ENCODE measurements around the gene SLC25A21. TPM values are rescaled to one million over a fixed set of nuclear protein-coding genes. Genes with fewer than 3 reads are reported as not detected.

Gene SLC25A21
- total and polyA plus RNA-seq, 7 experiments from 2014 or later: not detected

DNA sequence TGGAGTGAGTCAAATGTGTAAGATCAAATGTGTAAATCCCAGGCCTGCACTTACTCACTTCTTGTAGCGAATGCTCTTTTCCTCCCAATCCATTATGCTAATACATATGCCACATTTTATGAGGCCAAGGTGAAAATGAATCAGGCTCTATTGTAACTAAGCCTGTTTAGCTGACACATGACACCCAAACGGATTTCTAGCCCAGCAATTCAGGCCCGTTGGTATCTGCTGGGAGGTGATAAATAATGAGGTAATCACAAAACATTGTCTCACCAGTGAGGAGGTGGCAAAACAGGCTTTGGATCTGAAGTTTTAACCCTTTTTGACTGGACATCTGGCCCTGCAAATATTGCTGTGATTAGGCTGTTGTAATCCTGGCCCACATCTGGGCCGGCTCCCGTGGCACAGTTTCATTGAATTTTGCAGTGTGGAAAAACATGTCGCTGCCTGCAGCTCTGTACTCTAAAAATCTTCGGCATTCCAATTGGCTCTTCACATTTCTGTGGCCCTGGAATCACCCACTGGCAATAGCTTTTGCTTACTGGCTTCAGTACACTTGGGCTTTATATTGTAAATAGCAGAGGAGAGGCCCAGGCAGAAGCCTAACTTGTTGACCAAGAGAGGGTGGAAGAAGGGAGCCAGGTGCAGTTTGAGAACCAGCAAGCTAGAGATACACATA lies 404.7 kb downstream of the SLC25A21 start:
- ATAC-seq (no peak), DNase-seq (no peak)
- H3K36me3 ChIP-seq (ENCODE audit: control insufficient read depth in 2 of 3, insufficient read depth in 3 of 3, low read length in 3 of 3): no peaks in the 10 kb centered on the region
- H3K27ac ChIP-seq (ENCODE audit: low read depth, low read length): no peak overlapping the region
- intact Hi-C loops (cut with micrococcal nuclease): no loop called here
- Mint-ChIP-seq H3K9me3 (peaks cover 0 to 9% (median 5%) of the 10 kb centered on the region in 11 donors), H3K4me1 (no peaks in the 10 kb centered on the region), H3K36me3 (no peaks in the 10 kb centered on the region), H3K4me3 (no peak overlapping the region), H3K27me3 (peaks cover 0 to 4% (median 0%) of the 10 kb centered on the region in 5 donors), H3K27ac (no peak overlapping the region)
- no peaks in the 10 kb centered on the region for H3K9me3 ChIP-seq (ENCODE audit: control insufficient read depth in 2 of 3, low read length in 3 of 3)
- no peak overlapping the region for H3K4me3 ChIP-seq (ENCODE audit: low read length)
- no peaks in the 10 kb centered on the region for H3K27me3 ChIP-seq (ENCODE audit: control insufficient read depth in 2 of 2, insufficient read depth in 2 of 2, low read length in 2 of 2)
- H3K4me1 ChIP-seq (ENCODE audit: control insufficient read depth in 2 of 2, insufficient read depth in 2 of 2, low read length in 2 of 2): no peaks in the 10 kb centered on the region
- ChIA-PET CTCF (no interaction called here), POLR2A (no interaction called here)

GRCh38 chr14:36766974-36767373 lies 405.4 kb downstream of the SLC25A21 start:
- H3K4me3 Mint-ChIP-seq: no peak overlapping the region
- H3K4me1 Mint-ChIP-seq: no peaks in the 10 kb centered on the region
- Histone ChIP-seq H3K27me3 (ENCODE audit: control insufficient read depth in 2 of 2, insufficient read depth in 2 of 2, low read length in 2 of 2) (no peaks in the 10 kb centered on the region), H3K36me3 (ENCODE audit: control insufficient read depth in 2 of 3, insufficient read depth in 3 of 3, low read length in 3 of 3) (no peaks in the 10 kb centered on the region), H3K4me1 (ENCODE audit: control insufficient read depth in 2 of 2, insufficient read depth in 2 of 2, low read length in 2 of 2) (no peaks in the 10 kb centered on the region), H3K4me3 (ENCODE audit: low read length) (no peak overlapping the region), H3K27ac (ENCODE audit: low read depth, low read length) (no peak overlapping the region), H3K9me3 (ENCODE audit: control insufficient read depth in 2 of 3, low read length in 3 of 3) (no peaks in the 10 kb centered on the region)
- H3K36me3 Mint-ChIP-seq: no peaks in the 10 kb centered on the region
- peaks cover 0 to 4% (median 0%) of the 10 kb centered on the region in 5 donors for H3K27me3 Mint-ChIP-seq
- CTCF ChIA-PET: no interaction called here
- no peak for ATAC-seq
- intact Hi-C loops (cut with micrococcal nuclease): no loop called here
- POLR2A ChIA-PET: no interaction called here
- no peak overlapping the region for H3K27ac Mint-ChIP-seq
- peaks cover 0 to 9% (median 5%) of the 10 kb centered on the region in 11 donors for H3K9me3 Mint-ChIP-seq
- DNase-seq: no peak

DNA sequence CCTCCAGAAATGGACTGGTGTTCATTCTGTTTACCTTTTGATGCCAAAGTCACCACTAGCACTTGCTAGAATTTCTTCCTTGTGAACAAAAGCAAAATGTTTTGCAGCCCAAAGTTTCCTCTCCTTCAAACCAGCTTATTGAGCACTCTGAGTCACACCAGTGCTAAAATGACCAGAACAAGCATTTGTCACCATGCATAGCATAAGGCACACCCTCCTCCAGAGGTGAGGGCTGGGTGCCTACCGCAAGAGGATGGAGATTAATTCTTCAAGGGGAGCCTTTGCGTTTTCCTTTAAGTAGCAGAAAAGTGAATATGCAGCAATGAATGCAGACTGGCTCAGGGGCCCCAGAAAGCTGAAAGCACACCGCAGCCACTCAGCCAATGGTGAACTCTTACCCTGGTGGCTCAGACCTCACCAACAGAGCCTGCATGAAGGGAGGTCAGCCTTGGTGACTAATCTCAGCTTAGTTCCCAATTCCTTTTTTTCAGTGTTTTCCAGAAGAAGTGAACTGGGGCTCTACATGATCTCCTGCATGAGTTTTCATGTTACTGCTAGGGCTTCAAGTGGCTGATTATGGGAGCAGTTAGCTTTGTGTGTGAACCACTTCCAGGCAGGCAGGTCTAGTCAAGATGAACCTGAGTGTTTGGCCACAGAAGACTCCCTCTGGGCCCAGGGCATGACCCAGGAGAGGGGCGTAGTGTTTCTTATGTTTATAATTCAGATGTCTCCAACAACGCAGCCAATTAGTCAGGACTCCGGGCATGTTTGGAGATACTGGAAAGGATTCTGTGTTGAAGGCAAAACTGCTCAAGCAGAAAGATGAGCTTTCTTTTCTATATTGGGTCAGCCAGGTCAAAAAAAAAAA lies 414.4 kb downstream of the SLC25A21 start:
- Histone ChIP-seq H3K9me3 (ENCODE audit: control insufficient read depth in 2 of 3, low read length in 3 of 3) (no peaks in the 10 kb centered on the region), H3K27me3 (ENCODE audit: control insufficient read depth in 2 of 2, insufficient read depth in 2 of 2, low read length in 2 of 2) (no peaks in the 10 kb centered on the region), H3K4me1 (ENCODE audit: control insufficient read depth in 2 of 2, insufficient read depth in 2 of 2, low read length in 2 of 2) (no peaks in the 10 kb centered on the region), H3K4me3 (ENCODE audit: low read length) (no peak overlapping the region), H3K36me3 (ENCODE audit: control insufficient read depth in 2 of 3, insufficient read depth in 3 of 3, low read length in 3 of 3) (no peaks in the 10 kb centered on the region), H3K27ac (ENCODE audit: low read depth, low read length) (no peak overlapping the region)
- H3K27ac Mint-ChIP-seq: no peak overlapping the region
- peaks cover 0 to 4% (median 0%) of the 10 kb centered on the region in 5 donors for H3K36me3 Mint-ChIP-seq
- H3K9me3 Mint-ChIP-seq: peaks cover 0 to 11% (median 4%) of the 10 kb centered on the region in 11 donors
- ChIA-PET CTCF (no interaction called here), POLR2A (no interaction called here)
- intact Hi-C loops (cut with micrococcal nuclease): no loop called here
- ATAC-seq (no peak), DNase-seq (no peak)
- no peak overlapping the region for H3K4me3 Mint-ChIP-seq
- H3K4me1 Mint-ChIP-seq: no peaks in the 10 kb centered on the region
- H3K27me3 Mint-ChIP-seq: peaks cover 0 to 4% (median 0%) of the 10 kb centered on the region in 5 donors

DNA sequence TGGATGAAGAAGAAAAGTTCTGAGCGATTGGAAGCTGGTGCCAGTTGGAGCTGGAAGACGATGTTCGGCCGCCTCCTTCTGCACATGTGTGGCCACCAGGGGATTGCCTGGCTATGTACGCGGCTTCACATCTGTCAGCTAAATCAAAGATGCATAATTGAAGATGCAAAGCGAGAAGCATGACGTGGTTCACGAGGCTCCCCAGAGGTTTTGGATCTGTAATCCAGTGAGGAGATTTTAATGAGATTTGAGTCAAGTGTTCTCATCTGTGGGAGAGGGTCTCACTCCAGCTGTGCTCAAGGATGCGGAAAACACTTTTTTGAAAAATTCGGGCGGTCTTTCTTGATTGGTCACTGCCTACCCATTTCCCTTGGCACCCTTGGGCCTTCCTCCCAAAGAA lies 416.2 kb downstream of the SLC25A21 start:
- no peaks in the 10 kb centered on the region for H3K9me3 ChIP-seq (ENCODE audit: control insufficient read depth in 2 of 3, low read length in 3 of 3)
- ChIA-PET CTCF (no interaction called here), POLR2A (no interaction called here)
- no peak for DNase-seq
- H3K4me3 ChIP-seq (ENCODE audit: low read length): no peak overlapping the region
- Mint-ChIP-seq H3K36me3 (peaks cover 0 to 4% (median 0%) of the 10 kb centered on the region in 5 donors), H3K27me3 (peaks cover 0 to 3% (median 0%) of the 10 kb centered on the region in 5 donors), H3K4me1 (no peaks in the 10 kb centered on the region), H3K27ac (no peak overlapping the region), H3K9me3 (peaks cover 2 to 14% (median 7%) of the 10 kb centered on the region in 11 donors), H3K4me3 (no peak overlapping the region)
- H3K27ac ChIP-seq (ENCODE audit: low read depth, low read length): no peak overlapping the region
- H3K36me3 ChIP-seq (ENCODE audit: control insufficient read depth in 2 of 3, insufficient read depth in 3 of 3, low read length in 3 of 3): no peaks in the 10 kb centered on the region
- no peaks in the 10 kb centered on the region for H3K27me3 ChIP-seq (ENCODE audit: control insufficient read depth in 2 of 2, insufficient read depth in 2 of 2, low read length in 2 of 2)
- intact Hi-C loops (cut with micrococcal nuclease): no loop called here
- no peaks in the 10 kb centered on the region for H3K4me1 ChIP-seq (ENCODE audit: control insufficient read depth in 2 of 2, insufficient read depth in 2 of 2, low read length in 2 of 2)
- no peak for ATAC-seq

DNA sequence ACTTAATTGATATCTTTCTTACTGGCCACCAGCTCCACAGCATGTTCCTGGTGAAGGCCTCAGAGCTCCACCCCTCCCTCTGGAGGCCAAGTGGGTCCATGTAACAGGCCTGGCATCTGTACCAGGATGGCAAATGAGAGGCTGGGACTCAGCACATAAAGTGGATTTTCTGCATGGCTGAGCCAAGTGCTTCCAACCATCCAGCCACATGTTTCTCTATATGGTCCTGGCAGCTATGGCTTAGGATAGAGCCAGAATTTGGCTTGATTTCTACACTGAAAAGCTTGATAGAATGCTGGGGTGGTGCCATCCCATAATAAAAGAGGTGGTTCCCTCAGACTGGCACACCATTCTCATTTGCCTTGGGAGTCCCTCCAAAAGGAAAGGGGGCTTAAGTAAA lies 416.6 kb downstream of the SLC25A21 start:
- CTCF ChIA-PET: no interaction called here
- no peak overlapping the region for H3K27ac Mint-ChIP-seq
- H3K4me3 Mint-ChIP-seq: no peak overlapping the region

DNA sequence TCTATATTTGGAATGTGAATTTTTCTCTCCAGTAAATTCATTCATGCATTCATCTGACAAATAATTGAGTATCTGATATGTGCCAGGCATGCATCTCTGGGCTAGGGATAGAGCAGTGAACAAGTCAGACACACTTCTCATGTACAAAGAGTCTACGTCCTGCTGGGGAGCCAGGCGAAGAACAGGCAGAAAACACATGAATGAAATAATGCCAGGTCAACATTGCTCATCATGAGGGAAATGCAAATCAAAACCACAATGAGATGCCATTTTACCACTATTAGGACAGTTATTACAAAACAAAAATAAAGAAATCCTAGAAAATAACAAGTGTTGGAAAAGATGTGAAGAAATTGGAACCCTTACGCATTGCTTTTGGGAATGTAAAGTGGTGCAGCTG lies 420.5 kb downstream of the SLC25A21 start:
- H3K4me1 Mint-ChIP-seq: no peaks in the 10 kb centered on the region
- H3K4me1 ChIP-seq (ENCODE audit: control insufficient read depth in 2 of 2, insufficient read depth in 2 of 2, low read length in 2 of 2): no peaks in the 10 kb centered on the region
- intact Hi-C loops (cut with micrococcal nuclease): no loop called here
- DNase-seq (no peak), ATAC-seq (no peak)
- H3K27ac Mint-ChIP-seq: no peak overlapping the region
- peaks cover 7 to 25% (median 9%) of the 10 kb centered on the region in 11 donors for H3K9me3 Mint-ChIP-seq
- H3K36me3 Mint-ChIP-seq: peaks cover 0 to 10% (median 0%) of the 10 kb centered on the region in 5 donors
- POLR2A ChIA-PET: no interaction called here
- H3K4me3 ChIP-seq (ENCODE audit: low read length): no peak overlapping the region
- peaks cover 0 to 14% (median 7%) of the 10 kb centered on the region in 5 donors for H3K27me3 Mint-ChIP-seq
- no peaks in the 10 kb centered on the region for H3K9me3 ChIP-seq (ENCODE audit: control insufficient read depth in 2 of 3, low read length in 3 of 3)
- H3K27me3 ChIP-seq (ENCODE audit: control insufficient read depth in 2 of 2, insufficient read depth in 2 of 2, low read length in 2 of 2): no peaks in the 10 kb centered on the region
- H3K4me3 Mint-ChIP-seq: no peak overlapping the region
- no peak overlapping the region for H3K27ac ChIP-seq (ENCODE audit: low read depth, low read length)
- H3K36me3 ChIP-seq (ENCODE audit: control insufficient read depth in 2 of 3, insufficient read depth in 3 of 3, low read length in 3 of 3): no peaks in the 10 kb centered on the region
- CTCF ChIA-PET: interaction anchor here (0.6 kb wide), 1 partner anchor 193 kb away, joined by 5 read pairs; no protein-coding TSS in a partner anchor

More for the DNA sequence above, 416.6 kb downstream of the SLC25A21 start:
- Histone ChIP-seq H3K27ac (ENCODE audit: low read depth, low read length) (no peak overlapping the region), H3K9me3 (ENCODE audit: control insufficient read depth in 2 of 3, low read length in 3 of 3) (no peaks in the 10 kb centered on the region), H3K4me3 (ENCODE audit: low read length) (no peak overlapping the region), H3K36me3 (ENCODE audit: control insufficient read depth in 2 of 3, insufficient read depth in 3 of 3, low read length in 3 of 3) (no peaks in the 10 kb centered on the region), H3K27me3 (ENCODE audit: control insufficient read depth in 2 of 2, insufficient read depth in 2 of 2, low read length in 2 of 2) (no peaks in the 10 kb centered on the region), H3K4me1 (ENCODE audit: control insufficient read depth in 2 of 2, insufficient read depth in 2 of 2, low read length in 2 of 2) (no peaks in the 10 kb centered on the region)
- Mint-ChIP-seq H3K9me3 (peaks cover 2 to 14% (median 7%) of the 10 kb centered on the region in 11 donors), H3K36me3 (peaks cover 0 to 4% (median 0%) of the 10 kb centered on the region in 5 donors), H3K27me3 (peaks cover 0 to 3% (median 0%) of the 10 kb centered on the region in 5 donors), H3K4me1 (no peaks in the 10 kb centered on the region)
- ATAC-seq (no peak), DNase-seq (no peak)
- POLR2A ChIA-PET: no interaction called here
- intact Hi-C loops (cut with micrococcal nuclease): no loop called here

All from naive thymus-derived CD4-positive, alpha-beta T cell (primary cell).